ENCODE results near the gene FBXW7.
A peak's percentile ranks its signal among the peaks of the same experiment; 100 is the strongest.
"Not testable (repeated sequence)": the region's sequence is repeated elsewhere in the genome, so short reads cannot be mapped to it uniquely, and the experiment has no call there.

Gene FBXW7, protein sequence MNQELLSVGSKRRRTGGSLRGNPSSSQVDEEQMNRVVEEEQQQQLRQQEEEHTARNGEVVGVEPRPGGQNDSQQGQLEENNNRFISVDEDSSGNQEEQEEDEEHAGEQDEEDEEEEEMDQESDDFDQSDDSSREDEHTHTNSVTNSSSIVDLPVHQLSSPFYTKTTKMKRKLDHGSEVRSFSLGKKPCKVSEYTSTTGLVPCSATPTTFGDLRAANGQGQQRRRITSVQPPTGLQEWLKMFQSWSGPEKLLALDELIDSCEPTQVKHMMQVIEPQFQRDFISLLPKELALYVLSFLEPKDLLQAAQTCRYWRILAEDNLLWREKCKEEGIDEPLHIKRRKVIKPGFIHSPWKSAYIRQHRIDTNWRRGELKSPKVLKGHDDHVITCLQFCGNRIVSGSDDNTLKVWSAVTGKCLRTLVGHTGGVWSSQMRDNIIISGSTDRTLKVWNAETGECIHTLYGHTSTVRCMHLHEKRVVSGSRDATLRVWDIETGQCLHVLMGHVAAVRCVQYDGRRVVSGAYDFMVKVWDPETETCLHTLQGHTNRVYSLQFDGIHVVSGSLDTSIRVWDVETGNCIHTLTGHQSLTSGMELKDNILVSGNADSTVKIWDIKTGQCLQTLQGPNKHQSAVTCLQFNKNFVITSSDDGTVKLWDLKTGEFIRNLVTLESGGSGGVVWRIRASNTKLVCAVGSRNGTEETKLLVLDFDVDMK

GRCh38 chr4:152535903-152536544 is at the start of gene FBXW7:
Gene FBXW7, minus strand, starts transcription at chr4:152536092. Its CDS starts 124,289 bp downstream, at chr4:152411803.
- DNase-seq: peak; percentile 86

GRCh38 chr4:152585023-152585441 is 49.1 kb upstream of the FBXW7 start:
- no peak for DNase-seq

DNA sequence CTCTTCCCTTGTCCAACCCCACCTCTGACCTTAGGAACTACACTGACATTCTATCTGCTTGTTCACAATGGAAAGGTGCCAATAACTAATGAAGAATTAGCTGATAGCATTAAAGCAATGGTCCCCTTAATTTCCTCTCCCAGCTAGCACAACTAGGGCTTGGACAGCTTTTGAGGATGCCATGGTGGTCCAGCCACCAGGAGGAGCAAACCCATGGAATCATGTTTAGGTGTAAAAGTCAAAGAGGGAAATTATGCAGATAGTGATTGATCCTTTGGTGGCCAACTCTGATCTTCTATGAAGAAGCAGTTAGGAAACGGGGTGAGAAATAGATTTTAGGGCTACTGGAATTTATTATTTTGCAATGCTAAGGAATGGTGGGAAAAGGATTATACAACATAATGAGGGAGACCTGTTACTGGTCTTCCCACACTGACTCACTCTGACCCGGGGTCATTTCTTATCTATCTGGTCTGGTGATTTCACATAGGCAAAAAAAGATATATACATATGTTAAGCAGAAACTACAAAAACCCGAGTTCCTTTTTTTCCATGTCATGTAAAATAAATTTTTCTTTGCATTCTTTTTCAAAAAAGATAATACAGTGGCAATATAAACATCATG is 45.8 kb upstream of the FBXW7 start:
- DNase-seq: no peak

DNA sequence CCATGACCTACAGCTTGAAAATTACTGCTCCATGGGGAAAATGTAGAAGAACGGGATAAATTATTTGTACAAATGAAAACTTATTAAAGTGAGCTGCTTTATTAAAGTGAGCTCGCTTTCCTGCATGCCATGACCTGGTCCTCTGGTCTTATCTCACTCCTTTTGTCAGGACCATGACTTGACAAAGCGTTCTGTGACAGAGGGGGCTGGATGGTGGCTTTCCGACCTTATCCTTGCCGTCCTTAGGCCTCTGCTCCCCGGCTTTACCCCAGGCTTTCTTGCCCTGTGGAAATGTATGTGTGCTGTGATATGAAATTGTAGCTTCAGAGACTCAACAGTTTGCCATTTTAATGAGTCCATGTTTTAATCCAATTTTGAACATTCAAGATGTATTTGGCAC is 44.0 kb upstream of the FBXW7 start:
- DNase-seq: no peak

DNA sequence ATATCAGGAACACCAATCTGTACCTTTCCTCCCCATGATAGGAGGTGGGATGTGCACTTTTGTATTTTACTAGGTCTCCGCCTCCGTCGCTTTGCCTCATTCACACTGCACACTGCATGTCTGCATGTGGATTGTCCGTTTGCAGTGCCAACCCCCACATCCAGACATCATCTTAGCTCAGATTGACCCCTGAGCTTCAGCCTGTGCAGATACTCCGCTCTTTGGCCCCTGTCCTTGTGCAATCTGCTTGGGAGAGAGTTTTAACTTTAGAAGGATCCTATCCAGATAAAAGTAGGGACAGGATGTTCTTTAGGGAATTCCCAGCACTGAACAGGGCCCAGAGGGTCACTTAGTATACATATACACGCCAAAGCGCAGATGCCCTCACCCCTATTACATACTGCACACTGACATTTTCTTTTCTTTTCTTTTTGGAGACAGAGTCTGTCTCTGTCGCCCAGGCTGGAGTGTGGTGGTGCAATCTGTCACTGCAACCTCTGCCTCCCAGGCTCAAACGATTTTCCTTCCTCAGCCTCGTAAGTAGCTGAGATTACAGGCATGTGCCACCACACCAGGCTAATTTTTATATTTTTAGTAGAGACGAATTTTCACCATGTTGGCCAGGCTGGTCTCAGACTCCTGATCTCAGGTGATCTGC is 43.3 kb upstream of the FBXW7 start:
- no peak for DNase-seq

DNA sequence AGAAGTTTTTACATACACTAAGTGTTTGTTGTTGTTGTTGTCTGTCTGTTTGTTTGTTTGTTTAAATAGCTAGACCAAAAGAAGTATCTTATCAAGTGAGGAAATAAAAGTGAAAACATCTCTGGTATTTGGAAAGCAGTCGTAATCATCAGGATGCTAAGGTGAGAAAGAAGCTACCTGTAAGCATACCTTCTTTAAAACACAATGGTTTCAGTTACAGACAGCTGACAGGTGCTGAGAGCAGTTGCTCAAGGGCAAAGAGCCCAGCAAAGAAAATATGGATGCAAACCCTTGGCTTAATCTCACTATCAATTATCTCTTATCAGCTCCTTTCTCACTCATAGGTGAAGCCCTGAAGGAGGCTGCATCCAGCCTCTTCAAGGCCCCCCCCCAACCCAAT is 42.8 kb upstream of the FBXW7 start:
- DNase-seq: no peak

DNA sequence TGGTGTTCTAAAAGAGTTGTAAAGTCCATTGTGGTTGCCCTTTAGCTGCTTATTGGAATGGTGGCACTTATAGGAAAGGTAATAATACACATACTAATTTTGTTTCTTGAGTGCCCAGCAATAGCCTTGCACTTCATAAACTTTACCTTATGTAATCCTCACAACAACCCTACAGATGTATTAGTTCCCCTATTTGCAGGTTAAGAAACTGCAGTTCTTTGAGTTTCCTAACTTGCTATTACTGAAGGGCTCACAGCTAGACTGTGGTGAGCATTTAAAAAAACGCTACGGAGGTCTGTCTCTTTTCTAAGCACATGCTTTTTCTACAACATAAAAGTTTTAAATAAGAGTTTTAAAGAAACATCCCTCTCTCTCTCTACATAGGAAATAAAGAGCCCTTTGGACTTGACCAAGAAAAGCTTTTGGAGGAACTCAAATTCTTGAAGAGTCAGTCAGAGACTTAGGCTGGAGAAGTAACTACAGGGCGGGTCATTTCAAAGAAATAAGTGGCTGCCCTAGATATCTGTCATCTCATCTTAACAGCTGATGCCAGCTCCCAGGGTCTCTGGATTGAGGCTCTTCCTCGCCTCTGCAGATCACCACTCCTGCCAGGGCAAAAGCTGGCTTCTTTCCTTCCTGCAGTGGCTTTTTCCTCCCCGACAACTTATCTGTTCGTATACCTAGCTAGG is 42.0 kb upstream of the FBXW7 start:
- no peak for DNase-seq

DNA sequence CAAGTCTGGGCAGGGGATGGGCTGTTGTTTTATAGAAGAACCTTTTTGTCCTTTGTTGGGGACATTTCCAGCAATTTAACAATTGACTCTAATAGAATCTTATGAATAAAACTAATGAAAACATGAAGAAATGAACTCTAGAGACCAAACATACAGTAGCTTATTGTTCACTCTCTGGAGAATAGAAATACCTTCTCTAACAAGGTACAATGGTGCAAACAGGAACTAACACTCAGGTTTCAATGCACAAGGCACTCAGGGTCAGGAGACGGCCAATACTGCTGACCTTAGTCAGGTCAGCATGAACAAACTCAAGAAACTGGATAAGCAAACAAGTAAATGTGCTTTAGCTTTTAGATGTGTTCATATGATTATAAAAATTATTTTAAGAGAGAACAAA is 39.6 kb upstream of the FBXW7 start:
- DNase-seq: no peak

DNA sequence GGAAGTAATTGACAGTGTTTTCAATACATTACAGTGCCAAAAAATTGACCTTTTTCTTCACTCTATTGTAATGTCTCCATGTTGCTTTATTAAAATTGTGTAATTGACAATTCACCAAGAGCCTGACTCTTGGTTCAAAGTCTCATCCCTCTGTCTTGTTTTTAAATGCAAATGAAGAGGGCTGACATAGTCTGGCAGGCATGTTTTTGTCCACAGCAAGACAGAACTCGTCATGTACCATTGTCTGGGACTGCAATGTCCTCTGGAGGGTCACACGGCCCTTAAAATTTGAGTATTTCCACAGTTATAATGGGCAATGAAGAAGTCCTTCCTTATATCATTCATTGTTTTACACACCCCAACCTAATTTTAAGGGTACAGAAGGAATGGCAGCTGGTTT is 38.0 kb upstream of the FBXW7 start:
- DNase-seq: no peak

DNA sequence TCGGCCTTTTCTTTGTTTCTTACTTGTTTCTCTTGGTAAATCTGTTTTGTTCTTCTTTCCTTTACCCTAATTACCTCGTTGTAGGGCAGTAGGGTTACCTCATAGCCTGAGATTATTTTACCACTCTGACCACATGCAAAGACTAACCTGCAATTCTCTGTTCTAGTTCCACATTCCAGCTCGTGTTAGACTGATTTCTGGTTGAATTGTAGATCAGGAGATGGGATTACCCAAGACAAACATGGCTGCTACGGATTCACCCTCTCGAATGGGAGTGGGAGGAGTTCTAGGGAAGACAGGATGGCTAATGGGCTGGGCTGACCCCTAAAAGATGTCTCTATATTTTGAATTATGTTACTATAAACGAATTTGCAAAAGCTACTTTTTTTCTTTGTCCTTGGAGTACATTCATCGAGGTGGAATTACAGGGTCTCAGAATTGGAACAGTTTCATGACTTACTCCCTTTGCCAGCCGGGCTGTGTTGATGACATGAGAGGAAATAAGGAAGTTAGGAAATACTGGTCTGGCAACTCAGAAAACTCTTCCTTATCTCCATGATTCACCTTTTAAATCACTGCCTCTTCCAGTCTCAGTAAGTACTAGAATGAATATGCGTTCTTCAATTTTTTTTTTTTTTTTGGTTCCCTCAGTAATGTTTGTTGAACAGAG is 36.7 kb upstream of the FBXW7 start:
- no peak for DNase-seq

GRCh38 chr4:152571770-152572169 is 35.9 kb upstream of the FBXW7 start:
- DNase-seq: no peak

- DNase-seq: no peak
Observed at GRCh38 chr4:152571296-152571695, 35.4 kb upstream of the FBXW7 start.

DNA sequence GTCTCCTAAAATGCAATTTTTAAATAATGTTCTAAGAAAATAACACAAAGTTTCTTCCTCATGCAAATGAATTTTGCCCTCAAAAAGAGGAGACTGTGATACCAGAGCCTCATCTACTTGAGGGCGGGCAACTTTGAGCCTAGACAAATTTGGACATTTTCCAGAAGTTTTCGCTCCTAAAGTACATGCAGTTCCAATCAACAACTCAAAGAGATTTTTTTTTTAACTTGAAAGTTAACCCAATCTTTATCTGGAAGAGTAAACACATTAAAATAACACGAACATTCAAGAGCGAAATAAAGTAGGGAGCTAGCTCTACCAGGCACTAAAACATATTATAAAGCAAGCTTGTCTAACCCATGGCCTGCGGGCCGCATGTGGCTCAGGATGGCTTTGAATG is 29.4 kb upstream of the FBXW7 start:
- DNase-seq: no peak

GRCh38 chr4:152564336-152564735 is 28.4 kb upstream of the FBXW7 start:
- DNase-seq: no peak

DNA sequence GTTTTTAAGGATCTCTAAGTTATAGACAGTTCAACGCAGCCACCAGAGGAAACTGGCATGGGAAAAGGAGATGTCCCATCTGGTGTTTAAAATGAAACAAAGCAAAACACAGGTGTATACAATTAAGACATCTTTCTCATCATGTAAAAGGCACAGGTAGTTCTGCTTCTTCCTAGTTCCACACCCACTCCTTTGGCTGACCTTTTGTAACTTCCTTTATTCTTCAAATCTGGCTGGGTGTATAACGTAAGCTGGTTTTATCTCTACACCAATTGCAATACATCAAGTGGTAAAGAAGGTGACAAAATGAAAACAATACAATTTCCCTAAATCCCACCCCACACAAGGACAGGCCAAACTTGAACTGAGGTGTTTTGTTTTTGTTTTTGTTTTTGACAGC is 27.3 kb upstream of the FBXW7 start:
- DNase-seq: no peak

- no peak for DNase-seq
Observed at GRCh38 chr4:152559641-152560040, 23.7 kb upstream of the FBXW7 start.

DNA sequence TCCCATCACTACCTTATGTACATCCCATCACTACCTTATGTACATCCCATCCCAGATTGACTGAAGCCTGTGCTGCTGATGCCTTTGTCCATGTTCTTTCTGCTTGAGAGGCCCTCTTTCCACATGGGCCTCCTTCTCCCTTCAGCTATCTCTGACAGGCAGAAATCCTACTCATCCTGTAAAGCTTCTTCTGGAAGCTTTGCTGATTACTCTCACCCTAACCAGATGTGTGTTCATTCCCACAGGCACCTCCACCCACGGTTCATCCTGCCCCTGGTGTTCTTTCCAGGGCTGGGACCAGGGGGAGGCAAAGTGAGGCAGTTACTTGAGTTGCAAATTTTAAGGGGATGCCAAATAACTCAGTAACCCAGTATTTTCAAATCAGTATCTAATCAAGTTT is 22.5 kb upstream of the FBXW7 start:
- no peak for DNase-seq

- no peak for DNase-seq
Observed at GRCh38 chr4:152556834-152557233, 20.9 kb upstream of the FBXW7 start.

- no peak for DNase-seq
Observed at GRCh38 chr4:152556283-152556682, 20.4 kb upstream of the FBXW7 start.

- no peak for DNase-seq
Observed at GRCh38 chr4:152554742-152555141, 18.9 kb upstream of the FBXW7 start.

- not testable (repeated sequence) for DNase-seq
Observed at GRCh38 chr4:152550687-152551086, 14.8 kb upstream of the FBXW7 start.

DNA sequence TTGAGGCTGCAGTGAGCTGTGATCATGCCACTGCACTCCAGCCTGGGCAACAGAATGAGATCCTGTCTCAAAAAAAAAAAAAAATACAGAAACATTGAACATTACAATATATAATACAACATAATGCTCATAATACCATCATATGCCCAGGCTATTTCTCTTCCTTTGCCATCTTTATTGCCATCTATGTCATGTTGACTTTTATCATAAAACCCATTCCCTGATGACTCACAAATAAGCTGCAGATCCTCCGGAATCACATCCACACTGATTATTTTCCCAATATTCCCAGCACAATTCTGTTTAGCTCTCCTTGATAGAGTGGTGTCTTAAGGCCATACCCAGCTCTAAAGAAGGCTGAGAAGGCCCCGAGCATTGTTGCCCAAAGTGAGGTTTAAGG is 9.2 kb upstream of the FBXW7 start:
- DNase-seq: no peak
